GM18520 (cell line): ENCODE results near the gene WNT1.

ENCODE experiments used
- ATAC-seq: cut with Tn5 transposase; IDR thresholded peaks from one replicate; pipeline ENCODE4 v1.9.1; 2021; ENCODE audit not compliant: unreplicated experiment

The WNT1 gene

GRCh38 chr12:48978291-48978740, at the start of gene WNT1:
WNT1 (plus strand) TSS chr12:48978322; CDS start chr12:48978651, 329 bp downstream.
- no peak for ATAC-seq

GRCh38 chr12:48929551-48929950, 48.6 kb upstream of the WNT1 start:
- ATAC-seq, result no peak

DNA sequence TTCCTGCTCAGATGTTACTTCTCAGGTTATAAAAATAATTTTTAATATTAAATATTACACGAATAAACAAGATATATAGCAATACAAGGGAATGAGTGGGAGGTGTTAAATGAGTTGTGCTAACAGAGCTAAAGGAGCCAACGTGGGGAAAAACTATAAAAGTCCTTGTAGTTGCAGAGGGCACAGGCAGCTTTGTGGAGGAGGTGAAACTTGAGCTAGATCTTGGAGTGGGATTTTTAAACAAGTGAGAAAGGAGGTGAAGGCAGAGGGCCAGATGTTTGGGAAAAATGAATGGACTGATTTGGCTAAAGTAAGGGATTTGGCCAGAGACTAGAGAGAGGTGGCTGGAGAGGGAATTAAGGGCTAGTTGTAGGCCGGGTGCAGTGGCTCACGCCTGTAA, 47.6 kb upstream of the WNT1 start:
- ATAC-seq, result no peak

- ATAC-seq, result no peak
Measured at GRCh38 chr12:48932878-48933277, 45.2 kb upstream of the WNT1 start.

- ATAC-seq, result no peak
Measured at GRCh38 chr12:48933664-48934311, 44.3 kb upstream of the WNT1 start.

GRCh38 chr12:48934312-48934706, 43.8 kb upstream of the WNT1 start:
- ATAC-seq, result no peak

DNA sequence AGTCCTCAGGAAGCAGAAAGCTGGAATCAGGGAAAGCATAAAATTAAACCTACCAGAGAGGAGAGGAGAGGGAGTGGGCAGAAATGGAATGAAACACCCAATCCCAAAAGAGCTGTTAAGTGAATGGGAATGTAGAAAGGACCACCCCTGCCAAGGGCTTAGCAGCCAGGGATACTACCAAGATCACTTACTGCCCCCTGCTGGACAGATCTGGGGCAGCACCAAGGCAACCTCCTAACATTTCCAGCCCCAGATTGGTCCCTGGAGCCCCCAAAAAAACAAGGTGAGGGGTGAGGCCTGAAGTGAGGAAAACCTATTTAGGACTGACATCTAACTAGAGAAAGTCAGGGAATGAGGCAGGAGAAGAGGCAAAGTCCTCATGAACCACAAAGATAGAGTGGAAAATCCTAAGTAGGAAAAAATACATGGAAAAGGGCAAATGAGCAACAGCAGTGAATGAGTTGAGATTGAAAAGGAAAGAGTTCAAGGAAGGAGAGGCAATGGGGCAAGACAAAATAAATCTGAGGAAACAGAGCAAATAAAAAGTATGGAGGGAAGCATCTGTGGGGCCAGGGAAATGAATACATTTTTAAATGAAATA, 41.6 kb upstream of the WNT1 start:
- no peak for ATAC-seq

- no peak for ATAC-seq
Measured at GRCh38 chr12:48937170-48937569, 41.0 kb upstream of the WNT1 start.

GRCh38 chr12:48938805-48939204, 39.3 kb upstream of the WNT1 start:
- ATAC-seq, result no peak

GRCh38 chr12:48940181-48940580, 37.9 kb upstream of the WNT1 start:
- ATAC-seq, result no peak

GRCh38 chr12:48943221-48943620, 34.9 kb upstream of the WNT1 start:
- ATAC-seq, result no peak

DNA sequence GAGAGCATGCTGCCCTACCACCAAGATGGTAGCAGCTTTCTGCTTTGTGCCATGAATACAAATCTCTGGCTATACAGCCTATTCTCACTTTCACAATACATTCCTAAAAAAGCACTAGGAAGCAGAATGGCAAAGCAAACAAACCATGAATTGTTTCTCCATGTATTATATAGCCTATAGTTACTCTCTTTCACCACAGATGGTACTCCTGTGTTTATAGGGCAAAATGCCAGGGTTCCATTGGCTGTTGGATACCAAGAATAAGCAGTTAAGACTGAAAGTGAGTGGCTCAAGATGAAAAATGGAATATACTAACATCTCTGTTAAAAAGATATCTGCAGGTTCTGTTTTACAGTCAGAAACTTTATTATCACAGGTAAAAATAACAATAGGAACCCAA, 31.9 kb upstream of the WNT1 start:
- no peak for ATAC-seq

- ATAC-seq, result no peak
Measured at GRCh38 chr12:48946943-48947342, 31.2 kb upstream of the WNT1 start.

DNA sequence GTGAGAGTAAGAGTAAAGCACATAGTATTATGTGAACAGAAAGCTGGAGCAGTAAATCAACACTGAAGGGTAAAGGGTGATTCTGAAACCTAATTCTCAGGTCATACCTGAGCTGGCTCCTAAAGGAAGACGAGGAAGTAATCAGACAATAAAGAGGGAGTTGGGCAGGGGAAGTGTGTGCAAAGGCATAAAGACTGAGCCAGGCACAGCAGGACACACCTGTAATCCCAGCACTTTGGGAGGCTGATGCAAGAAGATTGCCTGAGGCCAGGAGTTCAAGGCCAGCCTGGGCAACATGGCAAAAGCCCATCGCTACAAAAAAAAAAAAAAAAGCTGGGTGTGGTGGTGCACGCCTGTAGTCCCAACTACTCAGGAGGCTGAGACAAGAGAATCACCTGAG, 30.4 kb upstream of the WNT1 start:
- no peak for ATAC-seq

DNA sequence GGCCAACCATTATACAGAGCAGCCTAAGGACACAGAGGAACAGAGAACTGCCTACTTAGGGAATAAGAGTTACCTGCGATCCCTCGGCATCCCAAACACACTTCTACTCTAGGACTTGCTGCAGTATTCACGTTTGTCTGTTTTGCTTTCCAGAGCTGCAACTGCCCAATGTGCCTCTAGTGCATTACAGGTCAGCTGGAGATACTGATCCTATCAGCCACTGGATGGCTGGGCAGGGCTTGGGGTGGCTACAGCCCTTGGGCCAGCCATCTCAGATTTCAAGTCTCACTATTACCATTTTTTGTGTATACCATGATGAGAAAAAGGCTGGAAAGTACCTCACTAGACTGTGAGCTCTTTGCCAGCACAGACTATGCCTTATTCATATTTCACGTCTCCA, 25.4 kb upstream of the WNT1 start:
- ATAC-seq, result no peak

DNA sequence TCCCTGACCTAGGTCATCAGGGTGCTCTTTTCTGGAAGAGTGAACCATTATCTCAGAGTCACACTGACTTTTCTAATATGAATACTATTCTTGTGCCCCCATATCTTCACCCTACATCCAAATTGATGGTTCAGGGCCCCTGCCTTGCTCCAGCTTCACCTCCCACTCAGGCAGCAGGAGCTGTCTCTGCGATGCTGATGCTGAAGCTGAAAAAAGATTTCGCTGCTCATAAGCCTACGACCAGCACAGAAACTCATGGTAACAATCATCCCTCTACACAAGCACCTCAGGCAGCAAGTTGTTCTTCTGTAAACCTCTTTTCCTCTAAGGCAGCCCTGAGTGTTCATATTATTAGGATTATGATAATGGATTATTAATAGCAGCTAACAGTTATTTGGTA, 24.1 kb upstream of the WNT1 start:
- ATAC-seq, result no peak

DNA sequence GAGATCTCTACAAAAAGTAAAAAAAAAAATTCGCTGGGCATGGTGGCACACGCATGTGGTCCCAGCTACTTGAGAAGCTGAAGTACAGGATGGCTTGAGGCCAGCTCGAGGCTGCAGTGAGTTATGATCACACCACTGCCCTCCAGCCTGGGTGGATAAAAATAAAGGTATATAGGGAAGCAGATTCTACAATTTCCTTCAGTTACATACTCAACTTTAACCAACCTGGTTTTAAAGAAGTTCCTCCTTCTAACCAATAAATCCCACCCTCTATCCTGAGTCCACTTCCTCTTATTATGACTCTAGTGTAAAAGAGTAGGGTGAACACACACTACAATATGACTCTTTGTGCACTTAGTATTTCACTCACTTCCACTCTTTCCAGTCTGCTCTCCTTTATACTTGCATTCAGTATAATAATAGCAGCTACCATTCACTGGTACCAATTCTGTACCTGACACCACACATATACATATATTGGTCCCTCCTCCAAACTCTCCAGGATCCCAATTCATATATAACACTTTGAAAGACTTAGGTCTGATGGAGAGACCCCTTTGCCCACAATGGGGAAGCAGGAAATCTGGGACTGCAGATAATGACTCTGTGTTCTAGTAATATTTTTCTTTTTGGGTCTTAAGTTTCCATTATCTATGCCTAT, 23.2 kb upstream of the WNT1 start:
- no peak for ATAC-seq

DNA sequence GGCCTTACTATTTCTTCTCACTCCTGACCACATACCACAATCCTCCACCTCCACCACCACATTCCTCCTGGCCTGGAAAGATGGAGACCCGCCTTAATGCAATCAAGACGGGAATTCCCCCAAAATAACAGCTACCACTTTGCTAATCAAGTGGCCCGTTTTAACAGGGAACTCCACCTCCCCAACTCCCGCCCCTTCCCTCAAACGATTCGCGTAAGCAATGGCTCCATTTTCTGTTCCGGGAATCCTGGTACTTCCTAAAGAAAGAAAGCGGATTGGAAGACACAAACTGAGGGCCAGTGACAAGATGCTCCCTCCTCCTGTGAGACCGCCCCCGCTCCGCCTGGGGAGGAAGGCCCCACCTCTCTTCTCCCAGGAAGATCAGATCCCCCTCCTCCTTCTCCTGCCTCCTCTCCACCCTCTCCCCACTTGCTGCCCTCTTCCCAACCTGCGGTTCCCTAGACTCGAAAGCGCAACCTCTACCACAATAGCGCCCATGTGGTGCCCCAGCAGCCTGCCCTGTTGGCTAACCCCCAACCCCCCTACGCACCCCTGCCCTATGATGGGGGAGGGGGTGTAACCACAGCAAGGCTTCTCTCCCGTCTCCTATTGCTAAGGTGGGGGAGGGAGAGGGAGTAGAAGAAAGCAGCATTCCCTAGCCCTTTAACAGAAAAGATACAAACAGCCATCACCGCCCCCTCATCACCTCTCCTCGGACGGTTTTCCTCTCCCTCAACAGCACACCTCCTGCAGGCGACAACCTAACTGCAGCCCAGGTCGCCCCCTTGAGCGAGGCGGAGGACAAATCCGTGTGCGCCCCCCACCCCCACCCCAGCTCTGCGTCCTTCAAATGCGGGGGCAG, 21.6 kb upstream of the WNT1 start:
- ATAC-seq, result no peak

DNA sequence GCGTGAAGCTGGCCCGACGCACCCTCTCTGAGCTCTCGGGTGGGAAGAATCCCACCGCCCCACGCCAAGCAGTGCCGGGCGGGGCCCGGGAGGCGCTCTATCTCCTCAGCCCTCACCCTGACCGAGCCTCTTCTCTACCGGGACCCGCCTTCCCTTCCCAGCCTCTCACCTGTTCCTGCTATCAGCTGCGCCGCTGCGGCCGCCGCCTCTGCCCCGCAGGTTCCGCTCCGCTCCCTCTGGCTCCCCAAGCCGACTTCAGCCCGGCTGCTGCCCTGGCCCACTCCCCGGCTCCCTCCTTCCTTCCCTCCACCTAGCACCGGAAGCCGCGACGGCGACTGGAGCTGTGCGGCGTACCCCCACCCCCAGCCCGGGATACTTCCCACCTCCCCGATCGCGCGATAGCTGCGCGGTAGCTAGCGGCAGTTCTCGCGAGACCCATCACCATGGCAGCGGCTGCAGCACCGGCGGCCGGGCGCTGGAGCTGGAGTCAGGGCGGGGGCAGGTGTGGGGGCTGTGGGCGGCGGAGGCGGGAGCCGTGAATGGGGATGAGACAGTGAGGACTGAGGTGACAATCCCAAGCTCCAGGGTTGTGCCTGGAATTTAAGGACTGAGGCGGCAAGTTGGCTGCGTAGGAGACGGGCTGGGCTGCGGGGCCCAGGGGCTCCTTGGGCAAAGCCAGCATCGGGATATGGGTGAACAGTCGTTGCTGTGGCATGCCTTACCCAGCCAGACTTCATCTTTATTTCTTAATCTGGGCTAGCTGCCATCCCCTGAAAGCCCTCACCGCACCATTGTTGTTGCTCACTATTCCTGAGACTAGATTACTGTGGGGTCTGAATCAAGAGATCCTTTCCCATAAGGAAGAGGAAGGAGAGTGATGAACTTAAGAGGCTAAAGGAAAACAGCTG, 20.7 kb upstream of the WNT1 start, which contains the start of gene ARF3:
Gene ARF3 (minus strand): TSS at position 347 of the 908 bp plus-strand sequence. CDS start 16,392 bp downstream, outside the sequence.
- ATAC-seq, result peak; percentile 71

DNA sequence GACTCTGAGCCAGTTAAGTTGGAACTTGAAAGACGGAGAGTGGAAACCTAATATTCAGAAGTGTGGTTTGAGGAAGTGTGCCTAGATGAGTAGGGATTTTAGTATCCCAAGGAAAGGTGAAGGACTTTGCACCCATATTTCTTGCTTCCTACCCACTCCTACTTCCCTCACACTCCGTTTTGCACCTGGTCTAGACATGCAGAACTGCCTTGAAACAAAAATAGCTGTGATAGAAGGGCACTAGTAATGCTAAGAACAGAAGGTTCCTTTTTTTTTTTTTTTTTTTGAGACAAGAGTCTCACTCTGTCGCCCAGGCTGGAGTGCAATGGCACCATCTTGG, 20.1 kb upstream of the WNT1 start:
- ATAC-seq, result no peak
